Natural killer cell (primary cell): ENCODE results near the gene CDX1. TPM values are rescaled to one million over a fixed set of nuclear protein-coding genes. Genes with fewer than 3 reads are reported as not detected.

Experiments
- ATAC-seq, 3 donors: fragments of 150-1000 bp in 2 of 3; fragments of 200-7000 bp in 1 of 3; cut with Tn5 transposase; 1 replicate in 1 of 3; 2 replicates in 2 of 3; pipeline ENCODE4 v1.10.0; 2021; ENCODE audit warnings: mild to moderate bottlenecking in 2 of 3, moderate library complexity in 2 of 3
- DNase-seq, 2 donors: peaks; one replicate each; pipeline versions ENCODE4 v3.0.0 to v3.0.0-alpha.2; 2013 to 2021; ENCODE audit warnings: mixed read lengths in 1 of 2
- H3K27ac ChIP-seq: one replicate; pipeline ENCODE4 v1.5.1; 2013; ENCODE audit warnings: mild to moderate bottlenecking, low read length
- H3K27me3 ChIP-seq: one replicate; pipeline ENCODE4 v1.6.1; 2013; ENCODE audit warnings: low read length; ENCODE audit not compliant: control insufficient read depth, insufficient read depth
- H3K36me3 ChIP-seq: one replicate; pipeline ENCODE4 v1.6.1; 2013; ENCODE audit warnings: low read length; ENCODE audit not compliant: control insufficient read depth, insufficient read depth
- H3K4me1 ChIP-seq: one replicate; pipeline ENCODE4 v1.6.1; 2013; ENCODE audit warnings: low read length; ENCODE audit not compliant: control insufficient read depth, insufficient read depth
- H3K4me3 ChIP-seq: one replicate; pipeline ENCODE4 v1.5.1; 2013; ENCODE audit warnings: low read length
- H3K9me3 ChIP-seq: one replicate; pipeline ENCODE4 v1.6.1; 2013; ENCODE audit warnings: low read length; ENCODE audit not compliant: control insufficient read depth, insufficient read depth
- H3K27ac Mint-ChIP-seq, 2 donors: one replicate each; pipeline ENCODE4 v1.8.0; 2022; ENCODE audit warnings: mild to moderate bottlenecking in 2 of 2, mixed read lengths in 2 of 2, moderate library complexity in 1 of 2
- H3K27me3 Mint-ChIP-seq, 2 donors: one replicate each; pipeline ENCODE4 v1.8.0; 2022; ENCODE audit warnings: low read depth in 2 of 2, mixed read lengths in 2 of 2
- H3K36me3 Mint-ChIP-seq: one replicate; pipeline ENCODE4 v1.8.0; 2022; ENCODE audit warnings: mixed read lengths
- H3K4me1 Mint-ChIP-seq, 2 donors: one replicate each; pipeline ENCODE4 v1.8.0; 2022; ENCODE audit warnings: mixed read lengths in 2 of 2
- H3K4me3 Mint-ChIP-seq: one replicate; pipeline ENCODE4 v1.8.0; 2022; ENCODE audit warnings: mild to moderate bottlenecking, moderate library complexity, mixed read lengths
- H3K9me3 Mint-ChIP-seq, 2 donors: one replicate each; pipeline ENCODE4 v1.8.0; 2022; ENCODE audit warnings: mixed read lengths in 2 of 2
- CTCF ChIP-seq: fragments of 200-600 bp; IDR thresholded peaks from one replicate; pipeline ENCODE4 v1.8.0; 2022; ENCODE audit warnings: antibody characterized with exemption
- WGBS: methylation state at CpG from one replicate; pipeline ENCODE4 v1.1.7; 2013; ENCODE audit warnings: missing lambda C conversion rate; ENCODE audit not compliant: insufficient coverage; 5-methylcytosine and 5-hydroxymethylcytosine counted together
- intact Hi-C: fragments of 100-400 bp; cut with micrococcal nuclease; formaldehyde crosslinking; loops from one replicate; pipeline ENCODE4 v1.14.2; 2022
- total RNA-seq, 4 donors: library from RNA; stranded (reverse); fragments of 120-200 nt in 1 of 4; gene quantifications; one replicate each; pipeline versions ENCODE4 v1.2.3 to v1.2.4, GENCODE V29; 2013 to 2022

Gene CDX1
- total RNA-seq, 3 donors from 2014 or later (not counting 1 experiment from before 2014, with no cell fraction given), result not detected

GRCh38 chr5:150153957-150154617 is 12.5 kb upstream of the CDX1 start:
- intact Hi-C loops, result no loop called here
- DNase-seq, result peak in 1 of 2 donors; percentile 18
- H3K9me3 Mint-ChIP-seq, result no peaks in the 10 kb centered on the region
- peaks cover 40 to 55% of the 10 kb centered on the region in 2 donors for H3K4me1 Mint-ChIP-seq
- H3K27ac Mint-ChIP-seq, result peak overlapping the region; percentile 76 to 93
- H3K4me3 Mint-ChIP-seq, result peak overlapping the region; percentile 98
- no peak for TF ChIP-seq CTCF
- H3K27me3 Mint-ChIP-seq, result peaks cover 0 to 9% of the 10 kb centered on the region in 2 donors
- H3K4me1 ChIP-seq, result peaks cover 59% of the 10 kb centered on the region
- H3K27ac ChIP-seq, result no peak overlapping the region
- 55% methylated on average over 9 of the region's 9 CpGs for WGBS
- no peaks in the 10 kb centered on the region for H3K27me3 ChIP-seq
- H3K36me3 ChIP-seq, result no peaks in the 10 kb centered on the region
- H3K36me3 Mint-ChIP-seq, result no peaks in the 10 kb centered on the region
- H3K9me3 ChIP-seq, result no peaks in the 10 kb centered on the region
- peak; percentile 69 to 71 (median 70) for ATAC-seq
- peak overlapping the region; percentile 56 for H3K4me3 ChIP-seq

GRCh38 chr5:150154618-150155128 is 11.9 kb upstream of the CDX1 start:
- H3K27me3 Mint-ChIP-seq, result peaks cover 0 to 9% of the 10 kb centered on the region in 2 donors
- H3K9me3 ChIP-seq, result no peaks in the 10 kb centered on the region
- intact Hi-C loops, result no loop called here
- DNase-seq (no peak), ATAC-seq (no peak)
- TF ChIP-seq CTCF, result no peak
- H3K36me3 Mint-ChIP-seq, result no peaks in the 10 kb centered on the region
- H3K9me3 Mint-ChIP-seq, result no peaks in the 10 kb centered on the region
- H3K27me3 ChIP-seq, result no peaks in the 10 kb centered on the region
- no peaks in the 10 kb centered on the region for H3K36me3 ChIP-seq
- H3K4me1 Mint-ChIP-seq, result peaks cover 34 to 49% of the 10 kb centered on the region in 2 donors
- WGBS, result 77% methylated on average over 4 of the region's 7 CpGs
- H3K27ac ChIP-seq, result peak overlapping the region; percentile 22
- H3K4me3 Mint-ChIP-seq, result peak overlapping the region; percentile 98
- peaks cover 53% of the 10 kb centered on the region for H3K4me1 ChIP-seq
- H3K27ac Mint-ChIP-seq, result peak overlapping the region; percentile 76 to 93
- H3K4me3 ChIP-seq, result peak overlapping the region; percentile 56

- H3K4me1 Mint-ChIP-seq, result peaks cover 30 to 44% of the 10 kb centered on the region in 2 donors
- H3K27me3 ChIP-seq, result no peaks in the 10 kb centered on the region
Measured at GRCh38 chr5:150155258-150156026, 11.1 kb upstream of the CDX1 start, which contains the start of gene PDGFRB. Gene PDGFRB, minus strand, starts transcription at chr5:150155845. Its CDS starts 18,798 bp downstream, at chr5:150137047.

More at GRCh38 chr5:150155258-150156026, 11.1 kb upstream of the CDX1 start, which contains the start of gene PDGFRB:
- no peaks in the 10 kb centered on the region for H3K36me3 ChIP-seq
- peak within 1 kb of the TSS; percentile 57 for H3K27ac ChIP-seq
- H3K9me3 ChIP-seq, result no peaks in the 10 kb centered on the region
- no peak for TF ChIP-seq CTCF
- intact Hi-C loops, result no loop called here
- H3K4me1 ChIP-seq, result peaks cover 45% of the 10 kb centered on the region
- H3K36me3 Mint-ChIP-seq, result no peaks in the 10 kb centered on the region
- peak within 1 kb of the TSS; percentile 76 to 93 for H3K27ac Mint-ChIP-seq
- DNase-seq, result peak; percentile 63 to 65
- ATAC-seq, result peak; percentile 85 to 95 (median 94)
- H3K4me3 ChIP-seq, result peak within 1 kb of the TSS; percentile 56
- peaks cover 0 to 9% of the 10 kb centered on the region in 2 donors for H3K27me3 Mint-ChIP-seq
- H3K4me3 Mint-ChIP-seq, result peak within 1 kb of the TSS; percentile 98
- WGBS, result 6% methylated on average over 11 of the region's 17 CpGs
- H3K9me3 Mint-ChIP-seq, result no peaks in the 10 kb centered on the region
